GM18870 (cell line): ENCODE data around the gene SLC30A5.
"Not testable (repeated sequence)": the region's sequence is repeated elsewhere in the genome, so short reads cannot be mapped to it uniquely, and the experiment has no call there.

Experiments
- ATAC-seq: cut with Tn5 transposase; IDR thresholded peaks from one replicate; pipeline ENCODE4 v1.9.1; 2021; ENCODE audit warnings: moderate library complexity; ENCODE audit not compliant: unreplicated experiment

SLC30A5 gene

GRCh38 chr5:69103521-69103920 lies 9.7 kb downstream of the SLC30A5 start:
- ATAC-seq, result no peak

GRCh38 chr5:69105996-69106906 lies 12.4 kb downstream of the SLC30A5 start:
- peak; percentile 57 for ATAC-seq

DNA sequence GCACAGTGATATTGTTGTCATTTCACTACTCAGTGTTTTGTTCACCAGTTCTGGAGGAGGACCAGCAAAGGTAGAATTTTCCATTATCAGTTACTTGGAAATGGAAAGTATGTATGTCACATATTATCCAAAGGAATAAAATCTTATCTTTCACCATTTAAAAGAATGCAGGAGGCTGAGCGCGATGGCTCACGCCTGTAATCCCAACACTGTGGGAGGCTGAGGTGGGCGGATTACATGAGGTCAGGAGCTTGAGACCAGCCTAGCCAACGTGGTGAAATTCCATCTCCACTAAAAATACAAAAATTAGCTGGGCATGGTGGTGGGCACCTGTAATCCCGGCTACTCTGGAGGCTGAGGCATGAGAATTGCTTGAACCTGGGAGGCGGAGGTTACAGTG lies 14.6 kb downstream of the SLC30A5 start:
- ATAC-seq, result not testable (repeated sequence)

DNA sequence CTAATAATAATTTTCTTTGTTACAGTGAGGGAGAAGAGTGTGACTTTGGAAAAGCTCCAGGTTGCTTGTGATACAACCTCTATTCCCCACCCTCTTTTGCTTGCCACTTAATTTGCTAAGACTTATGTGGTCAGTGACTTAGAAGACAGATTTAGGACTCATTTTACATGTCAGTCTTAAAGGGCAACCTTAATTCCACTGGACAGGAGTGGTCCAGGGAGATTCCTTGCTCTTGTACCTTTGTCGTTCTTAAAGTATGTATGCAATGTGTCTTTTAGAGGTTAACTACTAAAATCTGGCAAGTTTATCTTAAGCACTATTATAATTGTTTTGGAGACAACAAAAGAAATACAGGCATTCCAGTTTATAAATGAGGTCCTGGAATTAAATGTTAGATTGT lies 20.0 kb downstream of the SLC30A5 start:
- ATAC-seq, result no peak

DNA sequence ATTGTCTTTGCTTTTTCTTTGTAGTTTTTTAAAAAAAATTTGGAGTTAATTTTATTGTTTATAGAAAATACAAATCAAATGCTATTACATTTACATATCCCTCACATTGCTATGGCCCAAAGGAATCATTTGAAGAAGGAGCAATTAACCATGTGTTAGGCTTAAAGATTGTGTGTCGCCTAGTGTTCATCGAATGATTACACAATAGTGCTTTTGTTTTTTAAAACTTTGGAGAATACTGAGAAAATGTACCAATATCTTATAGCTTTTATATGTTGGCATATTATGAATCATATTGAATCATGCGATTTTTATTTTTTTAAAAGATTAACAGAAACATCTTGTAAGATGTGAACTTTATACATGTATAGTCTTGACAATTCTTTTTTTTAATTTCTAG lies 21.7 kb downstream of the SLC30A5 start:
- no peak for ATAC-seq

DNA sequence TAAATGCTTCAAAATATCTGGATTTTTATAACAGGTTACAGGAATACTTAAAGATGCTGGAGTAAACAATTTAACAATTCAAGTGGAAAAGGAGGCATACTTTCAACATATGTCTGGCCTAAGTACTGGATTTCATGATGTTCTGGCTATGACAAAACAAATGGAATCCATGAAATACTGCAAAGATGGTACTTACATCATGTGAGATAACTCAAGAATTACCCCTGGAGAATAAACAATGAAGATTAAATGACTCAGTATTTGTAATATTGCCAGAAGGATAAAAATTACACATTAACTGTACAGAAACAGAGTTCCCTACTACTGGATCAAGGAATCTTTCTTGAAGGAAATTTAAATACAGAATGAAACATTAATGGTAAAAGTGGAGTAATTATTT lies 35.6 kb downstream of the SLC30A5 start:
- no peak for ATAC-seq

DNA sequence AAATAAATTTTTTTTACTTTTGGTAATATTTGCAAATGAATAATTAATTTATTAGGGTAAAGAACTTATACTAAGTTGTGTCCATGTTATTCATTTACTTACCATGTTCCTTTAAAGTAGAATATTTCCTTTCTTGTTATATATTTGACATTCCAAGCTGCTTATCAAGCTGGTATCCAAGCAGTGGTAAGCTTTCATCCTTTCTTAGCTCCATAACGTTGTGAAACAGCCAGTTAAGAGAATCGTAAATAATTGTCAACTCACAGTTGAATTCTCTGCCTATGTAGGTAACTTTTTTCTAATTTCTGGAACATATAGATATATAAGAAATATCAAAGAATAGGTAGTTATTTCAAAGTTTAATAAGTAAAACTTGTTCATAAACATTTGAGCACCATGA lies 36.4 kb downstream of the SLC30A5 start:
- no peak for ATAC-seq

GRCh38 chr5:69131304-69131703 lies 37.5 kb downstream of the SLC30A5 start:
- ATAC-seq, result no peak

DNA sequence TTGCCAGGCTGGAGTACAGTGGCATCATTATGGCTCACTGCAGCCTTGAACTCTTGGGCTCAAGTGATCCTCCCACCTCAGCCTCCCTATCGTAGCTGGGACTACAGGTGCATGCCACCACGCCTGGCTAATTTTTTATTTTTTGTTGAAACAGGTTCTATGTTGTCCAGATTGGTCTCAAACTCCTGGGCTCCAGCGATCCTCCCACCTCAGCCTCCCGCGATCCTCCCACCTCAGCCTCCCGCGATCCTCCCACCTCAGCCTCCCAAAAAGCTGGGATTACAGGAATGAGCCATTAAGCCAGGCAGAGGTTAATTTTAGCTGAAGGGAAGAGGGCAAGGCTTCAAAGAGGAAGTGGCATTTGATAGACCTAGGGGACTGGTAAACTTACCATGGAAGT lies 40.3 kb downstream of the SLC30A5 start:
- no peak for ATAC-seq

DNA sequence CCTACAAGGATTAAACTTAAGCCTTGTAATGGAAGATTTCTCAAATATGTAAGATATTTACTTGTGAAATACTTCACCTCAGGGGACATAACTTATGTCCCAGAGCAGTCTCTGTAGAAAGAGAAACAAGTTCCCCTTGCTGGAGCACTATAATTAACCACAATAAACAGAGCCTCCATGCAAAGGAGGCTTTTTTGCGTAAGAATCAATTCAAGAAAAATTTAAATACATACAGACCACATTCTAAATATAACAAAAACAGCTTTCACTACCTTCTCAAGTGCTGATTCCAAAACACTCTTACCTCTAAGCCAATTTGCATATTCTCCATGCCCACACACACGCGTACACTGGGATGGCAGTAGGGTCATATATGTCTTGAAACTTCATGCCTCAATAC lies 42.5 kb downstream of the SLC30A5 start:
- ATAC-seq, result peak; percentile 91

DNA sequence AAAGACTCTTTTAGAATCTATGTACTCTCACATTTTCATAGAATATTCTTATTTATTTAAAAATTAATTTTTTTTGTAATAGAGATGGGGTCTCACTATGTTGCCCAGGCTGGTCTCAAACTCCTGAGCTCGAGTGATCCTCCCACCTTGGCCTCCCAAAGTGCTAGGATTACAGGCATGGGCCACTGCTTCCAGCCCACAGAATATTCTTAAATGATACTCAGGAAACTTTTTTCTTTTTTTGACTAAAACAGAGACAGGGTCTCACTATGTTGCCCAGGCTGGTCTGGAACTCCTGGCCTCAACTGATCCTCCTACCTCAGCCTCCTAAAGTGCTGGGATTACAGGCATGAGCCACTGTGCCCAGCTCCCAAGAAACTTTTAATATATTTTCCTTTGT lies 43.4 kb downstream of the SLC30A5 start:
- not testable (repeated sequence) for ATAC-seq

- ATAC-seq, result no peak
These were observed 44.0 kb downstream of the SLC30A5 start for GRCh38 chr5:69137807-69138206.

- ATAC-seq, result no peak
These were observed 45.0 kb downstream of the SLC30A5 start for GRCh38 chr5:69138766-69139165.

GRCh38 chr5:69140239-69140638 lies 46.4 kb downstream of the SLC30A5 start:
- not testable (repeated sequence) for ATAC-seq

- no peak for ATAC-seq
These were observed 47.0 kb downstream of the SLC30A5 start for GRCh38 chr5:69140827-69141226.

- ATAC-seq, result not testable (repeated sequence)
These were observed 54.8 kb downstream of the SLC30A5 start for GRCh38 chr5:69148576-69148975.

- ATAC-seq, result no peak
These were observed 55.3 kb downstream of the SLC30A5 start for GRCh38 chr5:69148981-69149675.

- ATAC-seq, result no peak
These were observed 55.8 kb downstream of the SLC30A5 start for GRCh38 chr5:69149676-69150010.

- no peak for ATAC-seq
These were observed 58.9 kb downstream of the SLC30A5 start for GRCh38 chr5:69152731-69153130.

DNA sequence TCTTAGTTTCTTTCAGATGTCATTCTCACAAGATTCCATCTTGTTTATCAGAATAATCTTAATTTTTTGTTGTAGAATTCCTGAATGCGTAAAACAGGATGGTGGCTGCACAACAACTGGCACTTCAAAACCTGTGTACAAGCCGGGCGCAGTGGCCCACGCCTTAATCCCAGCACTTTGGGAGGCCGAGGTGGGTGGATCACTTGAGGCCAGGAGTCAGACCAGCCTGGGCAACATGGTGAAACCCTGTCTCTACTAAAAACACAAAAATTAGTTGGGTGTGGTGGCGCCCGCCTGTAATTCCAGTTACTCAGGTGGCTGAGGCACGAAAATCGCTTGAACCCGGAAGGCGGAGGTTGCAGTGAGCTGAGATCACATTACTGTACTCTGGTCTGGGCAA lies 62.6 kb downstream of the SLC30A5 start:
- ATAC-seq, result no peak

DNA sequence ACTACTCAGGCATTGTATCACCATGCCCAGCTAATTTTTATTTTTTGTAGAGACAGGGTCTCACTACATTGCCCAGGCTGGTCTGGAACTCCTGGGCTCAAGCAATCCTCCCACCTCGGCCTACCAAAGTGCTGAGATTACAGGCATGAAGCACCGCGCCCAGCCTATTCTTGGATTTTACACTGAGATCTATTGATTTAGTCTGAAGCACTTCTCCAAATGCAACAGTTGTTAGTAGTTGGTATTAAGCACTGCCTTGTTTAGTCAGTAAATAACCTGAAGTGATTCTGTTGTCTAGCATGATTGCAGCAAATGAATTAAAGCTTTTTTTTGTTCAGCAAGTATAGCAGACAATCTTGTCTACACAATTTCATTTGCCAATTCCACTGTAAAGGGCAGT lies 64.2 kb downstream of the SLC30A5 start:
- ATAC-seq, result no peak

DNA sequence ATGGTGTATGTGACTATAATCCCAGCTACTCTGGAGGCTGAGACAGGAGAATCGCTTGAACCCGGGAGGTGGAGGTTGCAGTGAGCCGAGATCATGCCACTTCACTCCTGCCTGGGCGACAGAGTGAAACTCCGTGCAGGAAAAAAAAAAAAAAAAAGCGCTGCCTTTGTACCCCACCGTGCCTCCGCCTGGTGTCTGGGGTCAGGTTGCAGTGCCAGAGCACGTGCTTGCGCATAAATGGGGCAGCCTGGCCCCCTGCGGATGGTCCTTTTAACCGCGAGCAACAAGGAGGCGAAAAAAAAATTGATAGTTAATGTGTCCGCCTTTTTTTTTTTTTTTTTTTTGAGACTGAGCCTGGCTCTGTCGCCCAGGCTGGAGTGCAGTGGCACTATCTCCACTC lies 66.8 kb downstream of the SLC30A5 start:
- ATAC-seq, result no peak
